Measurements from ENCODE around the gene CD55. TPM values are rescaled to one million over a fixed set of nuclear protein-coding genes. Genes with fewer than 3 reads are reported as not detected.

Gene CD55
- total and polyA plus RNA-seq, 2 experiments from 2014 or later, result 16.7 to 18.5 TPM

DNA sequence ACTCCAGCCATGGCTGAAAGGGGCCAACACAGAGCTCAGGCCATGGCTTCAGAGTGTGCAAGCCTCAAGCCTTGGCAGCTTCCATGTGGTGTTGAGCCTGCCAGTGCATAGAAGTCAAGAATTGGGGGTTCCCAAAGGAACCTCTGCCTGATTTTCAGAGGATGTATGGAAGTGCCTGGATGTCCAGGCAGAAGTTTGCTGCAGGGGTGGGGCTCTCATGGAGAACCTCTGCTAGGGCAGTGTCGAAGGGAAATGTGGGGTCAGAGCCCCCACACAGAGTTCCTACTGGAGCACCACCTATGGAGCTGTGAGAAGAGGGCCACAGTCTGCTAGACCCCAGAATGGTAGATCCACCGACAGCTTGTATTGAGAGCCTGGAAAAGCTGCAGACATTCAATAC, 29.8 kb upstream of the CD55 start:
- Histone ChIP-seq H2AFZ (no peak overlapping the region), H3K36me3 (ENCODE audit: insufficient read depth) (no peaks in the 10 kb centered on the region), H3K27ac (ENCODE audit: low read depth) (no peak overlapping the region), H3K27me3 (ENCODE audit: insufficient read depth) (no peaks in the 10 kb centered on the region), H3K4me1 (ENCODE audit: insufficient read depth) (peaks cover 14% of the 10 kb centered on the region), H3F3A (replicated peaks; ENCODE audit: low read depth) (no peaks in the 10 kb centered on the region), H3K9me2 (ENCODE audit: insufficient read depth) (0 out of 2 replicates have a peak, but pooled peaks cover 5% of the 10 kb centered on the region), H3K4me2 (no peak overlapping the region), H4K20me1 (replicated peaks; ENCODE audit: insufficient read depth) (no peaks in the 10 kb centered on the region), H3K79me2 (replicated peaks; ENCODE audit: insufficient read depth) (no peaks in the 10 kb centered on the region), H3K4me3 (no peak overlapping the region)
- no peak overlapping the region for H3K4me3 Mint-ChIP-seq
- peaks cover 21% of the 10 kb centered on the region for H3K36me3 Mint-ChIP-seq (ENCODE audit: low read depth)
- peaks cover 3% of the 10 kb centered on the region for H3K27me3 Mint-ChIP-seq (ENCODE audit: insufficient read depth, low read depth, poor library complexity)
- peaks cover 20% of the 10 kb centered on the region for H3K4me1 Mint-ChIP-seq
- TF ChIP-seq STAT1 (IDR thresholded peaks at IDR 0.05; ENCODE audit: unreplicated experiment), result no peak
- TF ChIP-seq ZNF114 (CRISPR knock-in tag; IDR thresholded peaks at IDR 0.05), result no peak
- TF ChIP-seq CREB1 (CRISPR knock-in tag; IDR thresholded peaks at IDR 0.05; ENCODE audit: low read depth), result no peak
- no peak for TF ChIP-seq NANOG (IDR thresholded peaks at IDR 0.05; ENCODE audit: borderline replicate concordance)
- TF ChIP-seq ZNF331 (CRISPR knock-in tag; IDR thresholded peaks at IDR 0.05; ENCODE audit: low read depth), result no peak
- TF ChIP-seq, protein P1, sequence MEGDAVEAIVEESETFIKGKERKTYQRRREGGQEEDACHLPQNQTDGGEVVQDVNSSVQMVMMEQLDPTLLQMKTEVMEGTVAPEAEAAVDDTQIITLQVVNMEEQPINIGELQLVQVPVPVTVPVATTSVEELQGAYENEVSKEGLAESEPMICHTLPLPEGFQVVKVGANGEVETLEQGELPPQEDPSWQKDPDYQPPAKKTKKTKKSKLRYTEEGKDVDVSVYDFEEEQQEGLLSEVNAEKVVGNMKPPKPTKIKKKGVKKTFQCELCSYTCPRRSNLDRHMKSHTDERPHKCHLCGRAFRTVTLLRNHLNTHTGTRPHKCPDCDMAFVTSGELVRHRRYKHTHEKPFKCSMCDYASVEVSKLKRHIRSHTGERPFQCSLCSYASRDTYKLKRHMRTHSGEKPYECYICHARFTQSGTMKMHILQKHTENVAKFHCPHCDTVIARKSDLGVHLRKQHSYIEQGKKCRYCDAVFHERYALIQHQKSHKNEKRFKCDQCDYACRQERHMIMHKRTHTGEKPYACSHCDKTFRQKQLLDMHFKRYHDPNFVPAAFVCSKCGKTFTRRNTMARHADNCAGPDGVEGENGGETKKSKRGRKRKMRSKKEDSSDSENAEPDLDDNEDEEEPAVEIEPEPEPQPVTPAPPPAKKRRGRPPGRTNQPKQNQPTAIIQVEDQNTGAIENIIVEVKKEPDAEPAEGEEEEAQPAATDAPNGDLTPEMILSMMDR (conservative IDR thresholded peaks at IDR 0.05; ENCODE audit: low read depth in 2 of 2), result no peak
- TF ChIP-seq, protein P2, sequence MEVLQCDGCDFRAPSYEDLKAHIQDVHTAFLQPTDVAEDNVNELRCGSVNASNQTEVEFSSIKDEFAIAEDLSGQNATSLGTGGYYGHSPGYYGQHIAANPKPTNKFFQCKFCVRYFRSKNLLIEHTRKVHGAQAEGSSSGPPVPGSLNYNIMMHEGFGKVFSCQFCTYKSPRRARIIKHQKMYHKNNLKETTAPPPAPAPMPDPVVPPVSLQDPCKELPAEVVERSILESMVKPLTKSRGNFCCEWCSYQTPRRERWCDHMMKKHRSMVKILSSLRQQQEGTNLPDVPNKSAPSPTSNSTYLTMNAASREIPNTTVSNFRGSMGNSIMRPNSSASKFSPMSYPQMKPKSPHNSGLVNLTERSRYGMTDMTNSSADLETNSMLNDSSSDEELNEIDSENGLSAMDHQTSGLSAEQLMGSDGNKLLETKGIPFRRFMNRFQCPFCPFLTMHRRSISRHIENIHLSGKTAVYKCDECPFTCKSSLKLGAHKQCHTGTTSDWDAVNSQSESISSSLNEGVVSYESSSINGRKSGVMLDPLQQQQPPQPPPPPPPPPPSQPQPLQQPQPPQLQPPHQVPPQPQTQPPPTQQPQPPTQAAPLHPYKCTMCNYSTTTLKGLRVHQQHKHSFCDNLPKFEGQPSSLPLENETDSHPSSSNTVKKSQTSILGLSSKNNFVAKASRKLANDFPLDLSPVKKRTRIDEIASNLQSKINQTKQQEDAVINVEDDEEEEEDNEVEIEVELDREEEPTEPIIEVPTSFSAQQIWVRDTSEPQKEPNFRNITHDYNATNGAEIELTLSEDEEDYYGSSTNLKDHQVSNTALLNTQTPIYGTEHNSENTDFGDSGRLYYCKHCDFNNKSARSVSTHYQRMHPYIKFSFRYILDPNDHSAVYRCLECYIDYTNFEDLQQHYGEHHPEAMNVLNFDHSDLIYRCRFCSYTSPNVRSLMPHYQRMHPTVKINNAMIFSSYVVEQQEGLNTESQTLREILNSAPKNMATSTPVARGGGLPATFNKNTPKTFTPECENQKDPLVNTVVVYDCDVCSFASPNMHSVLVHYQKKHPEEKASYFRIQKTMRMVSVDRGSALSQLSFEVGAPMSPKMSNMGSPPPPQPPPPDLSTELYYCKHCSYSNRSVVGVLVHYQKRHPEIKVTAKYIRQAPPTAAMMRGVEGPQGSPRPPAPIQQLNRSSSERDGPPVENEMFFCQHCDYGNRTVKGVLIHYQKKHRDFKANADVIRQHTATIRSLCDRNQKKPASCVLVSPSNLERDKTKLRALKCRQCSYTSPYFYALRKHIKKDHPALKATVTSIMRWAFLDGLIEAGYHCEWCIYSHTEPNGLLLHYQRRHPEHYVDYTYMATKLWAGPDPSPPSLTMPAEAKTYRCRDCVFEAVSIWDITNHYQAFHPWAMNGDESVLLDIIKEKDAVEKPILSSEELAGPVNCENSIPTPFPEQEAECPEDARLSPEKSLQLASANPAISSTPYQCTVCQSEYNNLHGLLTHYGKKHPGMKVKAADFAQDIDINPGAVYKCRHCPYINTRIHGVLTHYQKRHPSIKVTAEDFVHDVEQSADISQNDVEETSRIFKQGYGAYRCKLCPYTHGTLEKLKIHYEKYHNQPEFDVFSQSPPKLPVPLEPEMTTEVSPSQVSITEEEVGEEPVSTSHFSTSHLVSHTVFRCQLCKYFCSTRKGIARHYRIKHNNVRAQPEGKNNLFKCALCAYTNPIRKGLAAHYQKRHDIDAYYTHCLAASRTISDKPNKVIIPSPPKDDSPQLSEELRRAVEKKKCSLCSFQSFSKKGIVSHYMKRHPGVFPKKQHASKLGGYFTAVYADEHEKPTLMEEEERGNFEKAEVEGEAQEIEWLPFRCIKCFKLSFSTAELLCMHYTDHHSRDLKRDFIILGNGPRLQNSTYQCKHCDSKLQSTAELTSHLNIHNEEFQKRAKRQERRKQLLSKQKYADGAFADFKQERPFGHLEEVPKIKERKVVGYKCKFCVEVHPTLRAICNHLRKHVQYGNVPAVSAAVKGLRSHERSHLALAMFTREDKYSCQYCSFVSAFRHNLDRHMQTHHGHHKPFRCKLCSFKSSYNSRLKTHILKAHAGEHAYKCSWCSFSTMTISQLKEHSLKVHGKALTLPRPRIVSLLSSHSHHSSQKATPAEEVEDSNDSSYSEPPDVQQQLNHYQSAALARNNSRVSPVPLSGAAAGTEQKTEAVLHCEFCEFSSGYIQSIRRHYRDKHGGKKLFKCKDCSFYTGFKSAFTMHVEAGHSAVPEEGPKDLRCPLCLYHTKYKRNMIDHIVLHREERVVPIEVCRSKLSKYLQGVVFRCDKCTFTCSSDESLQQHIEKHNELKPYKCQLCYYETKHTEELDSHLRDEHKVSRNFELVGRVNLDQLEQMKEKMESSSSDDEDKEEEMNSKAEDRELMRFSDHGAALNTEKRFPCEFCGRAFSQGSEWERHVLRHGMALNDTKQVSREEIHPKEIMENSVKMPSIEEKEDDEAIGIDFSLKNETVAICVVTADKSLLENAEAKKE (CRISPR knock-in tag; IDR thresholded peaks at IDR 0.05), result no peak
- TF ChIP-seq JUNB (IDR thresholded peaks at IDR 0.05; ENCODE audit: unreplicated experiment), result no peak
- TF ChIP-seq, protein P3, sequence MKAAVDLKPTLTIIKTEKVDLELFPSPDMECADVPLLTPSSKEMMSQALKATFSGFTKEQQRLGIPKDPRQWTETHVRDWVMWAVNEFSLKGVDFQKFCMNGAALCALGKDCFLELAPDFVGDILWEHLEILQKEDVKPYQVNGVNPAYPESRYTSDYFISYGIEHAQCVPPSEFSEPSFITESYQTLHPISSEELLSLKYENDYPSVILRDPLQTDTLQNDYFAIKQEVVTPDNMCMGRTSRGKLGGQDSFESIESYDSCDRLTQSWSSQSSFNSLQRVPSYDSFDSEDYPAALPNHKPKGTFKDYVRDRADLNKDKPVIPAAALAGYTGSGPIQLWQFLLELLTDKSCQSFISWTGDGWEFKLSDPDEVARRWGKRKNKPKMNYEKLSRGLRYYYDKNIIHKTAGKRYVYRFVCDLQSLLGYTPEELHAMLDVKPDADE (IDR thresholded peaks at IDR 0.05), result no peak
- no peak for TF ChIP-seq POLR2AphosphoS5 (IDR thresholded peaks at IDR 0.05; ENCODE audit: low read depth)
- TF ChIP-seq, protein P4, sequence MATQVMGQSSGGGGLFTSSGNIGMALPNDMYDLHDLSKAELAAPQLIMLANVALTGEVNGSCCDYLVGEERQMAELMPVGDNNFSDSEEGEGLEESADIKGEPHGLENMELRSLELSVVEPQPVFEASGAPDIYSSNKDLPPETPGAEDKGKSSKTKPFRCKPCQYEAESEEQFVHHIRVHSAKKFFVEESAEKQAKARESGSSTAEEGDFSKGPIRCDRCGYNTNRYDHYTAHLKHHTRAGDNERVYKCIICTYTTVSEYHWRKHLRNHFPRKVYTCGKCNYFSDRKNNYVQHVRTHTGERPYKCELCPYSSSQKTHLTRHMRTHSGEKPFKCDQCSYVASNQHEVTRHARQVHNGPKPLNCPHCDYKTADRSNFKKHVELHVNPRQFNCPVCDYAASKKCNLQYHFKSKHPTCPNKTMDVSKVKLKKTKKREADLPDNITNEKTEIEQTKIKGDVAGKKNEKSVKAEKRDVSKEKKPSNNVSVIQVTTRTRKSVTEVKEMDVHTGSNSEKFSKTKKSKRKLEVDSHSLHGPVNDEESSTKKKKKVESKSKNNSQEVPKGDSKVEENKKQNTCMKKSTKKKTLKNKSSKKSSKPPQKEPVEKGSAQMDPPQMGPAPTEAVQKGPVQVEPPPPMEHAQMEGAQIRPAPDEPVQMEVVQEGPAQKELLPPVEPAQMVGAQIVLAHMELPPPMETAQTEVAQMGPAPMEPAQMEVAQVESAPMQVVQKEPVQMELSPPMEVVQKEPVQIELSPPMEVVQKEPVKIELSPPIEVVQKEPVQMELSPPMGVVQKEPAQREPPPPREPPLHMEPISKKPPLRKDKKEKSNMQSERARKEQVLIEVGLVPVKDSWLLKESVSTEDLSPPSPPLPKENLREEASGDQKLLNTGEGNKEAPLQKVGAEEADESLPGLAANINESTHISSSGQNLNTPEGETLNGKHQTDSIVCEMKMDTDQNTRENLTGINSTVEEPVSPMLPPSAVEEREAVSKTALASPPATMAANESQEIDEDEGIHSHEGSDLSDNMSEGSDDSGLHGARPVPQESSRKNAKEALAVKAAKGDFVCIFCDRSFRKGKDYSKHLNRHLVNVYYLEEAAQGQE (IDR thresholded peaks at IDR 0.05; ENCODE audit: unreplicated experiment), result no peak
- no peak for TF ChIP-seq EZH2 (IDR thresholded peaks at IDR 0.05; ENCODE audit: low read depth, unreplicated experiment)
- no peak for TF ChIP-seq EZH2phosphoT487 (IDR thresholded peaks at IDR 0.05; ENCODE audit: unreplicated experiment)
- H3K27ac Mint-ChIP-seq, result no peak overlapping the region
- DNase-seq (ENCODE audit: low spot score), result no peak
- no peak for ATAC-seq
- H3K9me3 Mint-ChIP-seq, result peaks cover 23% of the 10 kb centered on the region

All from GM23338 (cell line).